ENCODE measurements around the gene SERPINE3. TPM values are rescaled to one million over a fixed set of nuclear protein-coding genes. Genes with fewer than 3 reads are reported as not detected.

SERPINE3 gene
- total RNA-seq, result not detected

- H3K4me1 ChIP-seq, result no peaks in the 10 kb centered on the region
- no peak within 1 kb of the TSS for H3K27ac ChIP-seq
- no peaks in the 10 kb centered on the region for H3K9me3 ChIP-seq
- no peaks in the 10 kb centered on the region for H3K27me3 ChIP-seq
- no peak for TF ChIP-seq POLR2A (IDR thresholded peaks at IDR 0.05)
- TF ChIP-seq CTCF (IDR thresholded peaks at IDR 0.05), result no peak
- no peaks in the 10 kb centered on the region for H3K36me3 ChIP-seq
- no peak for DNase-seq
- no peak within 1 kb of the TSS for H3K4me3 ChIP-seq
Observed at GRCh38 chr13:51339354-51339753, at the start of gene SERPINE3. Gene SERPINE3, plus strand, starts transcription at chr13:51339691. Its CDS starts 1,401 bp downstream, at chr13:51341092.

DNA sequence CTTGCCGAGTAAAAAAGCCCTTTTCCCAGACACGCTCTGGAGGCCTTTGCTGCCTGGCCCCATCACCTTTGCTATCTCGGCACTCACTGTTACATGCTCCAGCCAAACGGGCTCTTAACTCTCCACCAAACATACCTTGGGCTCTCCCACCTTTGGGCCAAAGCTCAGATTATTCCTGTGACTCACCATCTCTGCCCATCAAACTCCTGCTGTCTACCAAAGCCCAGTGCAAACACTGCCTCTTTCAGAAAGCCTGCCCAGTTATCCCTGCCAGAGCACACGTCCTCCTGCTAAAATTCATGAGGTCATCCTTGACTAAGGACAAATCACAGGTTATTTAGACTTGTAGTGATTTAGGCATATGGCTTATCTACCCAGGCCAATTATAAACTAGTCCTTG, 48.1 kb upstream of the SERPINE3 start:
- no peak for TF ChIP-seq POLR2A (IDR thresholded peaks at IDR 0.05)
- TF ChIP-seq CTCF (IDR thresholded peaks at IDR 0.05), result no peak
- Histone ChIP-seq H3K27ac (peak overlapping the region in 1 of 4 donors; percentile 11), H3K4me3 (no peak overlapping the region), H3K36me3 (no peaks in the 10 kb centered on the region), H3K9me3 (no peaks in the 10 kb centered on the region), H3K4me1 (no peaks in the 10 kb centered on the region), H3K27me3 (no peaks in the 10 kb centered on the region)
- no peak for DNase-seq

DNA sequence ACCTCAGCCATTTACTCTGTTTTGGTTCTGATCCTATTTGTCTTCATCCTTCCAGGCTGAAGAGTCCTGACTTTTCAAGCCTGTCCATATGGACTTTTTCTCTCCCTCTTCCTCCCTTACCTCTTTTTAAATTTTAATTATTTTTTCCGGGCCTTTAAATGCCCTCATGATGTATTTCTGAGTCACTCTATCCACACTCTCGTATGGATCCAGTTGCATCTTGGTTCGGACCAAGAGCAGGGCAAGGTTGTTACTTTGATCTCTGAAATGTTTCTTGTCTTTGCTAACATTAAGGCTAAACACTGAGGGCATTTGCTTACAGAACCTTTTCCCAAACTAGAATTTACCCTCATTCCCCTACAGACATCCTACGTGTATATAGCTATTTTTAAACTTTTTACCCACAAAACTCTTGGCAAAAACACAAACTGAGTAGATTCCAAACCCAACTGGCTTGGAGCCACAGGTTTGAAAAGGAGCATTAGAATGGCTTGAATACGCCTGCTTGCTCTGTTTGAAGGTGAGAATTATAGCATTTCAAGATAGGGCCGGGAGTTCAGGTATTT, 47.4 kb upstream of the SERPINE3 start:
- DNase-seq, result no peak
- H3K4me3 ChIP-seq, result no peak overlapping the region
- H3K27ac ChIP-seq, result peak overlapping the region in 1 of 4 donors; percentile 11
- H3K36me3 ChIP-seq, result no peaks in the 10 kb centered on the region
- no peaks in the 10 kb centered on the region for H3K4me1 ChIP-seq
- no peaks in the 10 kb centered on the region for H3K27me3 ChIP-seq
- no peak for TF ChIP-seq POLR2A (IDR thresholded peaks at IDR 0.05)
- TF ChIP-seq CTCF (IDR thresholded peaks at IDR 0.05), result no peak
- no peaks in the 10 kb centered on the region for H3K9me3 ChIP-seq

DNA sequence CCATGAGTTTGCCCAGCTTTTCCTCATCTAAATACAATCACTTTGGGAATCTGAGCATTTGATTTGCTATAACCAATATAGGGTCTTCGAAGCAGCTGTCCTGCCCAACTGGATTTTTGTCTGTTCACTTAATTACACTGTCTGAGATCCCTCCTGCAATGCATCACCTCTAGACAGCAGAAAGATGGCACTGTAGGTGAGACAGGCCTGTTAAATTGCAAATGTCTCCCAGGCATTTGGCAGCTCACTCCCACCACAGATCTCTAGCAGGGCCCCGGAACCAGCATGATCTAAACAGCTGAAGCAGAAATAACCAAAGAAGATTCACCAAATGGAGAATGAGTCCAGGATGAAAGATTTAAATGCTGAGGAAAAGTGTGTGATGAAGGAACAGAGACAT, 41.9 kb upstream of the SERPINE3 start:
- H3K27ac ChIP-seq, result no peak overlapping the region
- no peaks in the 10 kb centered on the region for H3K4me1 ChIP-seq
- no peaks in the 10 kb centered on the region for H3K9me3 ChIP-seq
- no peak overlapping the region for H3K4me3 ChIP-seq
- TF ChIP-seq POLR2A (IDR thresholded peaks at IDR 0.05) (no peak), CTCF (IDR thresholded peaks at IDR 0.05) (no peak)
- DNase-seq, result no peak
- no peaks in the 10 kb centered on the region for H3K36me3 ChIP-seq
- no peaks in the 10 kb centered on the region for H3K27me3 ChIP-seq

DNA sequence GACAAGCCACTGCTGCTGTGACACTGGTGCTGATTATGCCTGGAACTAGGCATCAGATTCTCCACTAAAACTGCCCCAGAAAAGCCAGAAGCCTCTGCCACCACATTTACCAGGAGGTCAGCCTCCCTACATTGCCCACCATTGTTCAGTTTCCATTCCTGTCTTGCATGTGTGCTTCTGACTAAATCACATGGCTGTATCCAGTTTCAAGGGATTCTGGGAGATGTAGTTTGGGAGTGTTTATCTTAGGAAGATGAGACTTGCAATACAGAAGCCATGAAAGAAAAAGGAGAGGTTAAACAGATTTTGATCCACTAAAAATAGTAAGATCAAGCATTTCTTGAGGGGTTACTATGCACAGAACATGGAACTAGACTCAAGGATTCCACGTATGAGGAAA, 40.7 kb upstream of the SERPINE3 start:
- H3K27ac ChIP-seq, result no peak overlapping the region
- no peaks in the 10 kb centered on the region for H3K27me3 ChIP-seq
- TF ChIP-seq CTCF (IDR thresholded peaks at IDR 0.05) (no peak), POLR2A (IDR thresholded peaks at IDR 0.05) (no peak)
- no peaks in the 10 kb centered on the region for H3K9me3 ChIP-seq
- no peaks in the 10 kb centered on the region for H3K36me3 ChIP-seq
- H3K4me3 ChIP-seq, result no peak overlapping the region
- DNase-seq, result no peak
- no peaks in the 10 kb centered on the region for H3K4me1 ChIP-seq

DNA sequence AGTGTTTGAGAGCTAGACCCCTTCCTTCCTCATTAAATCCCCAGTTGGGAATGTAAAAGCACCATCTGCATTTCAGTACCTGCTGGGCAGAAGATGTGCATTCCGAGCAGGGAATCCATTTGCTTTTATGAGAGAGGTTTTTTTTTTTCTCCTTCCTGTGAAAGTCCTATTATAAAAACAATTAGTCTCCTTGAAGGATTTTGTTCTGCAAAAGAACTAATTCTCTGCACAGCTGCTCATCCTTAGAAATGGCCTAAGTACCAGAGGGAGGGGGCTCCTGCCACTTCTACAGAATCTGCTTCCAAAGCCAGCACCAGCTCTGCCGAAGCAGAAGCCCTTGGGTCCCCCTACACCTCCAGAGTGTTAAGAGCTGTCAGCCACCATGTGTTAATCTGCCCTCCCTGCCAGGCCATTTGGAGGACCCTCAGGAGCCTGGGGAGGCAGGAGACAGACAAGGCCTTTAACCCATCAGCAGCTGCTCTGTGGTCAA, 36.4 kb upstream of the SERPINE3 start:
- Histone ChIP-seq H3K4me1 (no peaks in the 10 kb centered on the region), H3K9me3 (no peaks in the 10 kb centered on the region), H3K36me3 (no peaks in the 10 kb centered on the region), H3K4me3 (no peak overlapping the region), H3K27ac (no peak overlapping the region), H3K27me3 (no peaks in the 10 kb centered on the region)
- TF ChIP-seq CTCF (IDR thresholded peaks at IDR 0.05) (no peak), POLR2A (IDR thresholded peaks at IDR 0.05) (no peak)
- no peak for DNase-seq
